ENCODE data around the gene PRR22. TPM values are rescaled to one million over a fixed set of nuclear protein-coding genes. Genes with fewer than 3 reads are reported as not detected.

The PRR22 gene
- total RNA-seq, 1 donor from 2014 or later: 2.7 TPM

DNA sequence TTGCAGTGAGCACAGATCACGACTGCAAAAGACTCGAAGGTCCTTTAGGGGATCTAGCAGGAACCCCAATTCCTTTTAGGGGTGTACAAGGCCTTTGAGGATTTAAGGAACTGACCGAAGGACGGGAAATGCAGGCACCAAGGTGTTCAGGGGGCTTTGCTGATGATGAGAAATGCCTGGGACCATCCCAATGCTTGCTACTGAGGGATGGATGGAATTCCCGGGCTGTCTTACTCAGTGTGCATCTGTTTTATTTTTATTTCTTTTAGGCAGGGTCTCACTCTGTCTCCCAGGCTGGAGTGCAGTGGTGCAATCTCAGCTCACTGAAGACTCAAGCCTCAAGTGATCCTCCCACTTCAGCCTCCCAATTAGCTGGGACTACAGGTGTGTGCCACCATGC lies 11.3 kb downstream of the PRR22 start:
- Histone ChIP-seq H3K27ac (no peak overlapping the region), H3K9me3 (no peaks in the 10 kb centered on the region), H3K4me3 (no peak overlapping the region), H3K27me3 (ENCODE audit: low read depth) (no peaks in the 10 kb centered on the region), H3K4me1 (no peaks in the 10 kb centered on the region), H3K36me3 (no peaks in the 10 kb centered on the region)
- DNase-seq: no peak
- no peak for TF ChIP-seq CTCF (IDR thresholded peaks at IDR 0.05)
- no peak for ATAC-seq
- intact Hi-C loops (cut with DNase I): no loop called here

DNA sequence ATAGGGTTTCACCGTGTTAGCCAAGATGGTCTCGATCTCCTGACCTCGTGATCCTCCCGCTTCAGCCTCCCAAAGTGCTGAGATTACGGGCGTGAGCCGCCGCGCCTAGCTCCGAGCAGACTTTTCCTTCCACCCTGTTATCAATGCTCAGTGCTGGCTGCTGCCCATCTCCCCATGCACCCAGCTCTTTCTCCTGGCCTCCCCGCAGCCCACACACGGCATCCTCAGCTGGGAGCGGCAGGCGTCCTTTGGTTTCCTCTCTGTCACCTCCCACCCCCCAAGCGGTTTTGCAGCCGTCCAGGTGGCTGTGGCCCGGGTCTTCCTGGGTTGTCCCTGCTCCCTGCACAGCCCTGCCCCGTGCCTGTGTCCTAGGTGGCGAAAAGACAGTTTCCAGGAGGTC lies 12.1 kb downstream of the PRR22 start:
- no peak overlapping the region for H3K27ac ChIP-seq
- DNase-seq: no peak
- H3K4me3 ChIP-seq: no peak overlapping the region
- intact Hi-C loops (cut with DNase I): no loop called here
- no peaks in the 10 kb centered on the region for H3K9me3 ChIP-seq
- no peak for TF ChIP-seq CTCF (IDR thresholded peaks at IDR 0.05)
- no peaks in the 10 kb centered on the region for H3K36me3 ChIP-seq
- H3K4me1 ChIP-seq: no peaks in the 10 kb centered on the region
- no peaks in the 10 kb centered on the region for H3K27me3 ChIP-seq (ENCODE audit: low read depth)
- ATAC-seq: no peak

- no peak overlapping the region for H3K27ac ChIP-seq
- ATAC-seq (no peak), DNase-seq (no peak)
- H3K27me3 ChIP-seq (ENCODE audit: low read depth): no peaks in the 10 kb centered on the region
- no peaks in the 10 kb centered on the region for H3K36me3 ChIP-seq
- intact Hi-C loops (cut with DNase I): no loop called here
- no peaks in the 10 kb centered on the region for H3K4me1 ChIP-seq
- TF ChIP-seq CTCF (IDR thresholded peaks at IDR 0.05): no peak
- H3K9me3 ChIP-seq: no peaks in the 10 kb centered on the region
- no peak overlapping the region for H3K4me3 ChIP-seq
These were observed 16.6 kb downstream of the PRR22 start for GRCh38 chr19:5767949-5768348.

DNA sequence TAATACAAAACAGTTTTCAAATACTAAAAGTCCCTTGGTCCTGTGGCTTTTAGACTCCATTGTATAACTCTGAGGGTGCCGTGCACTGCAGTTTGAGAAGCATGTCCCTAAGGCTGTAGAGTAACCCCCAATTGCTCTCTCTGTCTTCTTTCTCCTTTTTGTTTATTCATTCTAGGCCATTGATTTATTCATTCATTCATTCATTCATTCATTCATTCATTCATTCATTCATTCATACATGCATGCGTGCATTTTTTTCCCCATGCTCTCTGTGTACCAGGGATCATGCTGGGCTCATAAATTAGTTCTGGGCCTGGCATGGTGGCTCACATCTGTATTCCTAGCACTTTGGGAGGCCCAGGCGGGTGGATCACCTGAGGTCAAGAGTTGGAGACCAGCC lies 19.3 kb downstream of the PRR22 start:
- TF ChIP-seq CTCF (IDR thresholded peaks at IDR 0.05): no peak
- intact Hi-C loops (cut with DNase I): no loop called here
- Histone ChIP-seq H3K36me3 (no peaks in the 10 kb centered on the region), H3K27ac (no peak overlapping the region), H3K4me1 (no peaks in the 10 kb centered on the region), H3K9me3 (no peaks in the 10 kb centered on the region), H3K4me3 (no peak overlapping the region), H3K27me3 (ENCODE audit: low read depth) (no peaks in the 10 kb centered on the region)
- DNase-seq: no peak
- no peak for ATAC-seq

DNA sequence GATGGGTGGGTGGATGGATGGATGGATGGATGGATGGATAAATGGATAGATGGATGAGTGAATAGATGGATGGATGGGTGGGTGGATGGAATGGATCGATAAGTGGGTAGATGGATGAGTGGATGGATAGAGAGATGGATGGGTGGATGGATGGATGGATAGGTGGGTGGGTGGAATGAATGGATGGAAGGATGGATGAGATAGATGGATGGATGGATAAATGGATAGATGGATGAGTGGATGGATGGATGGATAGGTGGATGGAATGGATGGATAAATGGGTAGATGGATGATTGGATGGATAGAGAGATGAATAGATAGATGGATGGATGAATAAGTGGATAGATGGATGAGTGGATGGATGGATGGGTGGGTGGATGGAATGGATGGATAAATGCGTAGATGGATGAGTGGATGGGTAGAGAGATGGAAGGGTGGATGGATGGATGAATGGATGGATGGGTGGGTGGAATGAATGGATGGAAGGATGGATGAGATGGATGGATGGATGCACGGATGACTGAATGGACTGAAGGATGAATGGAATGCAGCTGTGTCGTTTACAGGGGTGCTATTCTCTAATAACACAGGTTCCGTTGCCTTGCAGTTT lies 21.8 kb downstream of the PRR22 start:
- DNase-seq (no peak), ATAC-seq (no peak)
- TF ChIP-seq CTCF (IDR thresholded peaks at IDR 0.05): no peak
- Histone ChIP-seq H3K4me3 (no peak overlapping the region), H3K27ac (no peak overlapping the region), H3K4me1 (no peaks in the 10 kb centered on the region), H3K36me3 (no peaks in the 10 kb centered on the region), H3K27me3 (ENCODE audit: low read depth) (peaks cover 4% of the 10 kb centered on the region), H3K9me3 (no peaks in the 10 kb centered on the region)
- intact Hi-C loops (cut with DNase I): no loop called here

DNA sequence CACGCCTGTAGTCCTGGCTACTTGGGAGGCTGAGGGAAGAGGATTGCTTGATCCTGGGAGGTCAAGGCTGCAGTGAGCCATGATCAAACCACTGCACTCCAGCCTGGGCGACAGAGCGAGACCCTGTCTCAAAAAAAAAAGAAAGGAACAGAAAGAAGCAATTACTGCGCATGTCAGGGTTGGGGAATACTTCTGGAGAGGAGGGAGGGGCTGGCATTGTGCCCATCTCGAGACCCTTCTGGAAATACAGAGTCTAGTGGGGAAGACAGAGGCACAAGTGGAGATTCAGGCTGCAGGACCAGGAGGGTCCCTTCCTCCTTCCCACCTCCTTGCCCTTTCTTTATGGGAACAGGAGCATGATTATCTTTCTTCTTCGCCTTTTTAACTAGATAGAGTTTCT lies 30.8 kb downstream of the PRR22 start:
- DNase-seq (no peak), ATAC-seq (no peak)
- Histone ChIP-seq H3K27me3 (ENCODE audit: low read depth) (peaks cover 14% of the 10 kb centered on the region), H3K27ac (no peak overlapping the region), H3K4me3 (no peak overlapping the region), H3K4me1 (no peaks in the 10 kb centered on the region), H3K9me3 (no peaks in the 10 kb centered on the region), H3K36me3 (no peaks in the 10 kb centered on the region)
- no peak for TF ChIP-seq CTCF (IDR thresholded peaks at IDR 0.05)
- intact Hi-C loops (cut with DNase I): no loop called here
